Measurements from ENCODE around the gene KIAA2012.

Gene KIAA2012

GRCh38 chr2:202072737-202073401 is at the start of gene KIAA2012:
Gene KIAA2012 (plus strand): TSS chr2:202073255. CDS start chr2:202073628, 373 bp downstream.
- no peak for DNase-seq

GRCh38 chr2:202023904-202024266 is 49.2 kb upstream of the KIAA2012 start:
- DNase-seq = no peak

- DNase-seq = no peak
Observed at GRCh38 chr2:202024871-202025270, 48.2 kb upstream of the KIAA2012 start.

GRCh38 chr2:202025816-202026215 is 47.2 kb upstream of the KIAA2012 start:
- no peak for DNase-seq

GRCh38 chr2:202026507-202026906 is 46.5 kb upstream of the KIAA2012 start:
- DNase-seq = no peak

- DNase-seq = no peak
Observed at GRCh38 chr2:202030691-202031090, 42.4 kb upstream of the KIAA2012 start.

- DNase-seq = no peak
Observed at GRCh38 chr2:202031246-202031951, 41.7 kb upstream of the KIAA2012 start.

- no peak for DNase-seq
Observed at GRCh38 chr2:202032846-202033316, 40.2 kb upstream of the KIAA2012 start.

GRCh38 chr2:202033317-202034248 is 39.5 kb upstream of the KIAA2012 start, which contains the start of gene FZD7:
Gene FZD7 (plus strand): TSS chr2:202033855. CDS start chr2:202034648, 793 bp downstream.
- DNase-seq = no peak

- DNase-seq = no peak
Observed at GRCh38 chr2:202034249-202035088, 38.6 kb upstream of the KIAA2012 start.

- no peak for DNase-seq
Observed at GRCh38 chr2:202035089-202035940, 37.7 kb upstream of the KIAA2012 start.

GRCh38 chr2:202035941-202036372 is 37.1 kb upstream of the KIAA2012 start:
- no peak for DNase-seq

GRCh38 chr2:202036601-202037037 is 36.4 kb upstream of the KIAA2012 start:
- DNase-seq = no peak

GRCh38 chr2:202037086-202037485 is 36.0 kb upstream of the KIAA2012 start:
- no peak for DNase-seq

- no peak for DNase-seq
Observed at GRCh38 chr2:202038471-202039277, 34.4 kb upstream of the KIAA2012 start.

- no peak for DNase-seq
Observed at GRCh38 chr2:202039278-202040078, 33.6 kb upstream of the KIAA2012 start.

- no peak for DNase-seq
Observed at GRCh38 chr2:202040079-202040844, 32.8 kb upstream of the KIAA2012 start.

- no peak for DNase-seq
Observed at GRCh38 chr2:202042444-202042843, 30.6 kb upstream of the KIAA2012 start.

- no peak for DNase-seq
Observed at GRCh38 chr2:202043475-202043874, 29.6 kb upstream of the KIAA2012 start.
